GM21723 (cell line): ENCODE data around the gene CGNL1.

Source experiments
- ATAC-seq: cut with Tn5 transposase; IDR thresholded peaks from one replicate; pipeline ENCODE4 v1.9.1; 2021; ENCODE audit warnings: mild to moderate bottlenecking, moderate library complexity; ENCODE audit not compliant: unreplicated experiment

CGNL1 gene

GRCh38 chr15:57452090-57452754 is 75.9 kb downstream of the CGNL1 start:
- ATAC-seq = no peak

GRCh38 chr15:57455929-57456328 is 79.6 kb downstream of the CGNL1 start:
- no peak for ATAC-seq

- ATAC-seq = no peak
Measured at GRCh38 chr15:57456559-57456958, 80.3 kb downstream of the CGNL1 start.

- no peak for ATAC-seq
Measured at GRCh38 chr15:57457726-57458125, 81.4 kb downstream of the CGNL1 start.

- no peak for ATAC-seq
Measured at GRCh38 chr15:57458356-57458781, 82.1 kb downstream of the CGNL1 start.

GRCh38 chr15:57460208-57460816 is 84.0 kb downstream of the CGNL1 start:
- no peak for ATAC-seq

- ATAC-seq = no peak
Measured at GRCh38 chr15:57461541-57461940, 85.2 kb downstream of the CGNL1 start.

- no peak for ATAC-seq
Measured at GRCh38 chr15:57462381-57462780, 86.1 kb downstream of the CGNL1 start.

GRCh38 chr15:57463360-57463759 is 87.1 kb downstream of the CGNL1 start:
- ATAC-seq = no peak

- ATAC-seq = no peak
Measured at GRCh38 chr15:57464480-57464879, 88.2 kb downstream of the CGNL1 start.

- ATAC-seq = no peak
Measured at GRCh38 chr15:57468486-57468885, 92.2 kb downstream of the CGNL1 start.

GRCh38 chr15:57470543-57470942 is 94.2 kb downstream of the CGNL1 start:
- ATAC-seq = no peak

GRCh38 chr15:57472861-57473260 is 96.6 kb downstream of the CGNL1 start:
- ATAC-seq = no peak

- ATAC-seq = no peak
Measured at GRCh38 chr15:57476533-57476975, 100.2 kb downstream of the CGNL1 start.

- ATAC-seq = no peak
Measured at GRCh38 chr15:57477736-57478522, 101.6 kb downstream of the CGNL1 start.

- no peak for ATAC-seq
Measured at GRCh38 chr15:57479005-57479404, 102.7 kb downstream of the CGNL1 start.

GRCh38 chr15:57481038-57481705 is 104.9 kb downstream of the CGNL1 start:
- ATAC-seq = no peak

GRCh38 chr15:57485869-57486268 is 109.6 kb downstream of the CGNL1 start:
- no peak for ATAC-seq

GRCh38 chr15:57486833-57487232 is 110.5 kb downstream of the CGNL1 start:
- ATAC-seq = no peak

GRCh38 chr15:57489122-57489521 is 112.8 kb downstream of the CGNL1 start:
- ATAC-seq = no peak

- no peak for ATAC-seq
Measured at GRCh38 chr15:57493351-57493750, 117.0 kb downstream of the CGNL1 start.
